ENCODE data around the gene PKDREJ.

- TF ChIP-seq CTCF (IDR thresholded peaks at IDR 0.05) = no peak
- TF ChIP-seq POLR2A (IDR thresholded peaks at IDR 0.05) = no peak
These were observed 13.4 kb upstream of the PKDREJ start for GRCh38 chr22:46276563-46276962.

Data from suprapubic skin (tissue), 3 donors.